Peyer's patch (tissue), 4 donors: ENCODE results near the gene FOS. TPM values are rescaled to one million over a fixed set of nuclear protein-coding genes. Genes with fewer than 3 reads are reported as not detected.
"Not testable (repeated sequence)": the region's sequence is repeated elsewhere in the genome, so short reads cannot be mapped to it uniquely, and the experiment has no call there.

Experiments
- DNase-seq, 3 donors: peaks; one replicate each; pipeline ENCODE4 v3.0.0-alpha.2; 2017 to 2019
- H3K27ac ChIP-seq, 4 donors: fragments of 200-600 bp; sonication (generic); one replicate each; pipeline ENCODE4 v1.5.1; 2016 to 2019
- H3K27me3 ChIP-seq, 2 donors: fragments of 200-600 bp; sonication (generic); one replicate each; pipeline ENCODE4 v1.5.1; 2019
- H3K36me3 ChIP-seq, 3 donors: fragments of 200-600 bp; sonication (generic); one replicate each; pipeline ENCODE4 v1.5.1; 2016 to 2019
- H3K4me1 ChIP-seq, 4 donors: fragments of 200-600 bp; sonication (generic); one replicate each; pipeline ENCODE4 v1.5.1; 2016 to 2019
- H3K4me3 ChIP-seq, 4 donors: fragments of 200-600 bp; sonication (generic); 1 replicate in 3 of 4; 2 replicates in 1 of 4; pipeline ENCODE4 v1.5.1; 2016 to 2019; ENCODE audit warnings: mild to moderate bottlenecking in 1 of 4
- H3K9me3 ChIP-seq, 4 donors: fragments of 200-600 bp; sonication (generic); one replicate each; pipeline ENCODE4 v1.5.1; 2016 to 2019; ENCODE audit warnings: mild to moderate bottlenecking in 1 of 4
- CTCF ChIP-seq, 6 experiments: fragments of 450-650 bp in 4 of 6; fragments of 200-600 bp in 2 of 6; sonication (generic) in 1 of 6; IDR thresholded peaks; one replicate each; pipeline ENCODE4 v1.5.1; 2017 to 2019; ENCODE audit warnings: antibody characterized with exemption in 6 of 6, mild to moderate bottlenecking in 3 of 6, moderate library complexity in 1 of 6
- POLR2A ChIP-seq, 2 donors: fragments of 450-650 bp; IDR thresholded peaks; one replicate each; pipeline ENCODE4 v1.5.1; 2017; ENCODE audit warnings: antibody characterized with exemption in 2 of 2, mild to moderate bottlenecking in 2 of 2, moderate library complexity in 2 of 2
- total RNA-seq, 4 donors: library from RNA; depleted of rRNA; stranded (reverse); fragments of >200 nt; gene quantifications; one replicate each; pipeline ENCODE4 v1.1.0, GENCODE V29; 2016

Gene FOS
- total RNA-seq, 4 donors from 2014 or later: 267 to 2,466 (median 503) TPM

- H3K4me1 ChIP-seq: peaks cover 0 to 69% (median 18%) of the 10 kb centered on the region in 4 donors
- DNase-seq: peak in 2 of 3 donors; percentile 44 to 70
Measured at GRCh38 chr14:75232597-75232996, 46.0 kb upstream of the FOS start.

GRCh38 chr14:75234173-75235115, 44.2 kb upstream of the FOS start:
- Histone ChIP-seq H3K27ac (peak overlapping the region; percentile 18 to 91 (median 64)), H3K4me3 (peak overlapping the region in 1 of 4 donors; percentile 11), H3K27me3 (no peaks in the 10 kb centered on the region), H3K36me3 (no peaks in the 10 kb centered on the region), H3K4me1 (peaks cover 0 to 57% (median 13%) of the 10 kb centered on the region in 4 donors), H3K9me3 (no peaks in the 10 kb centered on the region)
- TF ChIP-seq POLR2A (IDR thresholded peaks at IDR 0.05) (peak; percentile 5 to 16), CTCF (IDR thresholded peaks at IDR 0.05) (no peak)
- DNase-seq: peak in 2 of 3 donors; percentile 79 to 88

More at GRCh38 chr14:75232597-75232996, 46.0 kb upstream of the FOS start:
- H3K4me3 ChIP-seq: no peak overlapping the region
- no peak overlapping the region for H3K27ac ChIP-seq
- TF ChIP-seq CTCF (IDR thresholded peaks at IDR 0.05) (peak in 1 of 6 experiments; percentile 23), POLR2A (IDR thresholded peaks at IDR 0.05) (no peak)
- H3K27me3 ChIP-seq: no peaks in the 10 kb centered on the region
- H3K9me3 ChIP-seq: no peaks in the 10 kb centered on the region
- no peaks in the 10 kb centered on the region for H3K36me3 ChIP-seq

- H3K4me1 ChIP-seq: peaks cover 0 to 49% (median 5%) of the 10 kb centered on the region in 4 donors
- peak overlapping the region in 3 of 4 donors; percentile 13 to 86 (median 42) for H3K27ac ChIP-seq
- not testable (repeated sequence) for H3K9me3 ChIP-seq, DNase-seq, H3K4me3 ChIP-seq, H3K36me3 ChIP-seq, H3K27me3 ChIP-seq
Measured at GRCh38 chr14:75235198-75235597, 43.4 kb upstream of the FOS start.

GRCh38 chr14:75236467-75236866, 42.2 kb upstream of the FOS start:
- Histone ChIP-seq H3K36me3 (no peaks in the 10 kb centered on the region), H3K9me3 (no peaks in the 10 kb centered on the region), H3K27me3 (no peaks in the 10 kb centered on the region), H3K27ac (peak overlapping the region in 3 of 4 donors; percentile 5 to 74 (median 73)), H3K4me1 (peaks cover 0 to 37% (median 0%) of the 10 kb centered on the region in 4 donors), H3K4me3 (no peak overlapping the region)
- TF ChIP-seq CTCF (IDR thresholded peaks at IDR 0.05) (no peak), POLR2A (IDR thresholded peaks at IDR 0.05) (no peak)
- no peak for DNase-seq

GRCh38 chr14:75236901-75237419, 41.7 kb upstream of the FOS start:
- Histone ChIP-seq H3K27me3 (no peaks in the 10 kb centered on the region), H3K4me1 (peaks cover 0 to 35% (median 0%) of the 10 kb centered on the region in 4 donors), H3K27ac (peak overlapping the region; percentile 5 to 74 (median 46)), H3K4me3 (no peak overlapping the region), H3K9me3 (no peaks in the 10 kb centered on the region), H3K36me3 (no peaks in the 10 kb centered on the region)
- DNase-seq: no peak
- no peak for TF ChIP-seq POLR2A (IDR thresholded peaks at IDR 0.05)
- no peak for TF ChIP-seq CTCF (IDR thresholded peaks at IDR 0.05)
